ENCODE data around the gene EHF. TPM values are rescaled to one million over a fixed set of nuclear protein-coding genes. Genes with fewer than 3 reads are reported as not detected.

Gene EHF
- under 1 TPM; 0.14 to 0.25 TPM for total RNA-seq

DNA sequence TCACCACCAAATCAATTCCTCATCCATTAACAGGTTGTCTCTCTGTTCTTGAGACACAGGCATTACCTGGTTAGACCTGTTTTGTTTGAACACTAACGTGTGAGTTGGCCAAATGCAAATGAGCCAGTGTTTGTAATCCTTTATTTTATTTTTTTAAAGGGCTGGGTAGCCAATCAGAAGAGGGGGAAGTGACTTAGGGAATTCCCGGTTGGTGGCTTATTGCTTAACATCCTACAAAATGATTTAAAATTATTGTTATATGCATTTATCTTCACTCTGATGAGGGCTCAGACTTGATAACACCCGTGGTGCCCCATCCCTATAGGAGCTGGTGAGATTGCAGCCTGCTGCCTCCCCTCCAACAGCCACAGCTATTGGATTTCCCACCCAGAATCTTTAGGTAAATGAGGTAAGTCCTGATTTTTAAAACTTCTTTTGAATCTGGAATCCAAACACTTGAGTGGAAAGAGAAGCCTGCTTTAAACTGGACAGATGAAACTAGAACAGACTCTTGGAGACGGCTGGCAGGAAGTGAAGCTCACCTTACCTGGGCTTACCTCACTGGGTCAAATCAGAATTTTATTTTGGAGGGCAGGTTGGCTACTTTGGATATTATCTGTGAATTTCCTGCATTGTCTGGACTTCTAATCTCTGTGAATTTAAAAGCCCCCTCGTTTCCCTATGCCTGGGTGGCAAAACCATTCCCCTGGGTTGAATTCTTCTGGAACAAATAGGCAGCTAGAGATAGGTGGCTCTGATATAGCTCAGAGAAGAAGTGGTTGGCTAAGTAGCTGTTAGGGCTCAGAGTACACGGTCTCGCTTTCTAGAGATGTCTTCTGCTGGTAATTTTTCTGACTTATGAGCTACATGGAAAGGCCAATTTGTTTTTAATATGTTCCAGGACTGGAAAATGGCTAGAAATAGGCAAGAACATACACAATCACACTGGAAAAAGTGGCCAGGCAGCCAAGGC is at the start of gene EHF:
Gene EHF, plus strand, starts transcription at position 274 of the 973 bp plus-strand sequence. CDS start 21,538 bp downstream, outside the sequence.
- no peak for ATAC-seq
- H3K27ac Mint-ChIP-seq = no peak within 1 kb of the TSS
- H3K36me3 Mint-ChIP-seq (ENCODE audit: low read depth) = no peaks in the 10 kb centered on the region
- no peak within 1 kb of the TSS for H3K4me3 Mint-ChIP-seq
- peaks cover 4% of the 10 kb centered on the region for H3K4me1 Mint-ChIP-seq
- CTCF ChIA-PET = interaction anchor here (0.5 to 0.6 kb wide), 3 partner anchors 20 to 829 kb away, joined by 3 to 5 read pairs (median 4); no protein-coding TSS in a partner anchor
- POLR2A ChIA-PET = no interaction called here
- intact Hi-C loops (cut with DNase I, micrococcal nuclease) = no loop called here
- no peaks in the 10 kb centered on the region for H3K9me3 Mint-ChIP-seq (ENCODE audit: low read depth)
- no peak for DNase-seq
- peaks cover 21% of the 10 kb centered on the region for H3K27me3 Mint-ChIP-seq

DNA sequence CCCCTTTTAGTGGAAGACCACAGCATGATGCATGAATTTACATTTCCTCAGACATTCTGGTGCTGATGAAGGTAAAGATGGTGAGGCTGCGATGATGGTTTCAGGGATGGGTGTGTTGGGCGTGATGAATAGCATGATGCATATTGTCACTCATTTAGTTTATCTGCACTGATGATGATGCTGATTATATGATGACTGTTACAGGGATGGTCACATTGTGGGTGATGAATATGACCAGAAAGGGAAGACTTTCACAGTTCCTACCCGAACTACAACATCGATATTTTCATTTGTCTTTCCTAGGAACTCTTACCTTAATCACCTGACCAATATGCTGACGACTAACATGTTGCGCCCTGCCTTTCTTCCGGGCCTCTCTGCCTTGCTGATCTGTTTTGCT is 47.4 kb upstream of the EHF start:
- intact Hi-C loops (cut with DNase I, micrococcal nuclease) = loop anchor here in 1 of 2 experiments (5.0 kb wide), 1 partner anchor 829 kb away; no protein-coding TSS in a partner anchor
- no peak overlapping the region for H3K4me3 Mint-ChIP-seq
- ChIA-PET CTCF (interaction anchor here (0.6 kb wide), 1 partner anchor 318 kb away, joined by 3 read pairs; no protein-coding TSS in a partner anchor), POLR2A (no interaction called here)
- H3K9me3 Mint-ChIP-seq (ENCODE audit: low read depth) = no peaks in the 10 kb centered on the region
- H3K4me1 Mint-ChIP-seq = no peaks in the 10 kb centered on the region
- DNase-seq (no peak), ATAC-seq (no peak)
- H3K27ac Mint-ChIP-seq = no peak overlapping the region
- H3K27me3 Mint-ChIP-seq = peaks cover 43% of the 10 kb centered on the region
- no peaks in the 10 kb centered on the region for H3K36me3 Mint-ChIP-seq (ENCODE audit: low read depth)

DNA sequence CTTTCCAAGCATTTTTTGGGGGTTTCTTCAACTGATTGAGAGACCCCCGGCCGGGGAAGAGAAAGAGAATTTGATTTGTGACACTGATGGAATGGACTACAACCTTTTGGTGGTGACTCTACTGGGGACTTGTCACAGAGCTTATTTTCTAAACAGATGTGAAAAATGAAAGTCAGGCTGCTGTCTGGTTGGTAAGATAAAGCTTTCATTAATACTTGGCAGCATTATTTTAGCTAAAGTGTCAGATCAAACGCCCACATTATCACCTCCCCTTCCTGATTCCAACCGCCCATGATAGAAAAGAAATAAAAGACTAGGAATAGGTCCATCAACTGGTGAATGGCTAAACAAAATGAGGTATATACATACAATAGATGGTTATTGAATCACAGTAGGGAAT is 45.6 kb upstream of the EHF start:
- ChIA-PET POLR2A (no interaction called here), CTCF (no interaction called here)
- no peak overlapping the region for H3K4me3 Mint-ChIP-seq
- H3K27me3 Mint-ChIP-seq = peaks cover 43% of the 10 kb centered on the region
- no peaks in the 10 kb centered on the region for H3K36me3 Mint-ChIP-seq (ENCODE audit: low read depth)
- DNase-seq = no peak
- intact Hi-C loops (cut with DNase I, micrococcal nuclease) = no loop called here
- no peak overlapping the region for H3K27ac Mint-ChIP-seq
- no peaks in the 10 kb centered on the region for H3K9me3 Mint-ChIP-seq (ENCODE audit: low read depth)
- no peak for ATAC-seq
- H3K4me1 Mint-ChIP-seq = no peaks in the 10 kb centered on the region

DNA sequence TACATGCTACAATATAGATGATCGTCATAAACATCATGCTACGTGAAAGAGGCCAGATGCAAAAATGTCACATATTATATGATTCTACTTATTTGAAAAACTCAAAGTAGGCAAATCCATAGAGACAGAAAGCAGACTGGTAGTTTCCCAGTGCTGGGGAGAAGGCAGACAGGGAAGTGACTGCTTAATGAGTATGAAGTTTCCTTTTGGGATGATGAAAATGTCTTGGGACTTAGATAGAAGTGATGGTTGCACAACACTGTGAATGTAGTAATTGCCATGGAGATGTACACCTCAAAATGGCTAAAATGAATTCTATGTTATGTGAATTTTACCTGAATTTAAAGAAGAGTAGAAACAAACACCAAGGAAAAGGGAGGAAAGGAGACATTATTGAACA is 45.2 kb upstream of the EHF start:
- intact Hi-C loops (cut with DNase I, micrococcal nuclease) = no loop called here
- peaks cover 42% of the 10 kb centered on the region for H3K27me3 Mint-ChIP-seq
- no peaks in the 10 kb centered on the region for H3K9me3 Mint-ChIP-seq (ENCODE audit: low read depth)
- no peak for DNase-seq
- no peaks in the 10 kb centered on the region for H3K36me3 Mint-ChIP-seq (ENCODE audit: low read depth)
- POLR2A ChIA-PET = no interaction called here
- no peak overlapping the region for H3K27ac Mint-ChIP-seq
- H3K4me3 Mint-ChIP-seq = no peak overlapping the region
- ATAC-seq = no peak
- no peaks in the 10 kb centered on the region for H3K4me1 Mint-ChIP-seq
- CTCF ChIA-PET = no interaction called here

DNA sequence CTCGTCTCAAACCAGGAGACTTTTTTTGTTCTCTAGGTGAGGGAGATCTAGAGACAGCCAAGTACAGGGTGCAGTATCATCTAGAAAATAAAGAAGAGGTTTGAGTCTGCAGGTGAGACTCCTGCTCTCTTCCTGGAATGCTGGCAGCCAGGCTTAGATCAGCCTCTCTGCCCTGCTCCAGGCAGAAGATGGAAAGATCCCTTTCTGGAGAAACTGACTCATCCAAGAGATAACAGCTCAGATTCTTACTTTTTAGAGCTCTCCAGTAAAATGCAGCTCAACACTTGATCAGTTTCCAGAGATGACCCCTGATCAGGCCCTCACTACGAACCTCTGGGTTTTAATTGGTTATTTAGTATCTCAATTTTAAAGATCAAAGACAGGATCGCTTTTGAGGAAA is 44.6 kb upstream of the EHF start:
- ChIA-PET POLR2A (no interaction called here), CTCF (interaction anchor here (0.7 kb wide), 1 partner anchor 10 kb away, joined by 3 read pairs; no protein-coding TSS in a partner anchor)
- Mint-ChIP-seq H3K4me1 (no peaks in the 10 kb centered on the region), H3K9me3 (ENCODE audit: low read depth) (no peaks in the 10 kb centered on the region), H3K36me3 (ENCODE audit: low read depth) (no peaks in the 10 kb centered on the region), H3K27ac (no peak overlapping the region), H3K27me3 (peaks cover 44% of the 10 kb centered on the region), H3K4me3 (no peak overlapping the region)
- ATAC-seq = no peak
- DNase-seq = no peak
- intact Hi-C loops (cut with DNase I, micrococcal nuclease) = no loop called here

DNA sequence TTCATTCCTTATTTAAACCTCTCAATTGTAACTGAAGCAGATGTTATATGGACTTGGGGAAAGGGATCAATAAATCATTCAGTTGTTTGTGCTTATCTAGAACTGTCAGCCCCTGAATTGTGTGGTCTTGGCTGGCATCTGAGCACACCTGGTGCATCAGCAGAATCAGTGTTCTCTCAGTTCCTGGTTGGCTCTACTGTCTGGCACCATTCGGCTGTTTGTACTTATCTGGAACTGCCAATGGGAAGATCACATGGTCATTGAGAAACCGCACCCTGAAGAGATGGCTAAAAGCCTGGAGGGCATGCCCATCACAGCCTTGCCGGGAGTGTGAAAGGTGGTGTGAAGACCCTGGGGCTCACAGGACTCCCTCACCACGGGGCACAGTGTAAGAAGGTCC is 37.1 kb upstream of the EHF start:
- DNase-seq (no peak), ATAC-seq (no peak)
- peaks cover 4% of the 10 kb centered on the region for H3K4me1 Mint-ChIP-seq
- no peak overlapping the region for H3K4me3 Mint-ChIP-seq
- intact Hi-C loops (cut with DNase I, micrococcal nuclease) = loop anchor here in 1 of 2 experiments (10.0 kb wide), 1 partner anchor 811 kb away; no protein-coding TSS in a partner anchor
- peaks cover 39% of the 10 kb centered on the region for H3K27me3 Mint-ChIP-seq
- POLR2A ChIA-PET = no interaction called here
- no peaks in the 10 kb centered on the region for H3K9me3 Mint-ChIP-seq (ENCODE audit: low read depth)
- no peaks in the 10 kb centered on the region for H3K36me3 Mint-ChIP-seq (ENCODE audit: low read depth)
- H3K27ac Mint-ChIP-seq = no peak overlapping the region
- CTCF ChIA-PET = no interaction called here

DNA sequence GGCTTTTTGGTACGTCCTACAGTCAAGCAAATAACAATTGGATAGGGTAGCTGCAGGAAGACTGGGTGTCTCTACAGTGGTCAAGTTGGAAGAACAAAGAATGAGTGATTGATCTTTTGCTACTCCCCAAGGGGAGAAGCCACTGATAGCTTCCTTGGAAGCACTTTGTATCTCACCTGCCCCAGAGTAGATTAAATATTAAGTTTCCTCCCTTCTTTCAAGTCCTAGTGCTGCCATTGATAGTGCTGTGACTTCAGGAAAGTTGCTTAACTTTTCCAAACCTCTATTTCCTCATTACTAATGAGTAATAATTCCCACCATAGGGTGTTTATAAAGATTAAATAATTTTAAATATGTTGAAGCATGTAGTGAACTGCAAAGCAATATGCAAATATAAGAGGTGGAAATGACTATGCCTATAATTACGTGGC is 35.6 kb upstream of the EHF start:
- no peaks in the 10 kb centered on the region for H3K36me3 Mint-ChIP-seq (ENCODE audit: low read depth)
- H3K27me3 Mint-ChIP-seq = peaks cover 33% of the 10 kb centered on the region
- H3K27ac Mint-ChIP-seq = no peak overlapping the region
- H3K9me3 Mint-ChIP-seq (ENCODE audit: low read depth) = no peaks in the 10 kb centered on the region
- ChIA-PET CTCF (interaction anchor here (0.6 to 3.4 kb wide), 23 partner anchors 9 to 827 kb away, joined by 3 to 31 read pairs (median 4); no protein-coding TSS in a partner anchor), POLR2A (interaction anchor here (0.5 kb wide), 1 partner anchor 936 kb away, joined by 4 read pairs; no protein-coding TSS in a partner anchor)
- intact Hi-C loops (cut with DNase I, micrococcal nuclease) = loop anchor here (1.0 to 10.0 kb wide), 4 partner anchors 67 to 900 kb away; no protein-coding TSS in a partner anchor
- H3K4me1 Mint-ChIP-seq = peaks cover 4% of the 10 kb centered on the region
- no peak for DNase-seq
- H3K4me3 Mint-ChIP-seq = no peak overlapping the region
- no peak for ATAC-seq

DNA sequence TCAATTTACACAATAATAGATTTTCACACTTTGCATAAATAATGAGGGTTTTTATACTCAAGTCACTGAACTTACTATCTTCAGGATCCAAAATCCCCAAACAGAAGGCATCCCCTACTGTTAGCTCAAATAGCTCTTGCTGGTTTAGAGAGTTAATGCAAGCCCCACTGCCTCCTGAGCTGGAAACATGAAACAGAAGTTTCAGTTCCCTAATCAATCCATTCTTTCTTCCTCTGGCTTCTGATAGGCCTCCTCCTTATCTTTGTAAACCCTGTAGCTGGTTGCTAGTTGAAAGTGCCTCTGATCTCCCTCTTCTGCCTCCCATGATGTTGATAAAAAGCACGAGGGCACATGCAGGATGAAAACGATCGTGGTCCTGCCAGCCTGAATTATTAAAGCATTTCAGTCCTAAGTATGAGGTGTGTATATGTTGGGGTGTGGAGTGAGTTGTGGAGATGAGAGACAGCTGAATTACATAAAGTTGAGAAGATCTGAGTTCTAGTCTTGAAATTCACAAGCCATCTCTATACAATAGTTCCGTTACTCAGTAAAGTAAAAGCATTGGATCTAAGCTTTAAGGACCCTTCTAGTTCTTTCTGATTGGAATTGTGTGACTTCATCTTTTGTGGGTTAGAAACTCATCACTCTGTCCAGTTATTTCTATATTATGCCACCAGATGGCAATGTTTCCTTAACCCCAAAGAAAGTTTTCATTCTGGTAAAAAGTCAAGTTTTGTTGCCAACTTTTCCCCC is 35.0 kb upstream of the EHF start:
- peaks cover 4% of the 10 kb centered on the region for H3K4me1 Mint-ChIP-seq
- no peaks in the 10 kb centered on the region for H3K9me3 Mint-ChIP-seq (ENCODE audit: low read depth)
- DNase-seq (no peak), ATAC-seq (no peak)
- H3K36me3 Mint-ChIP-seq (ENCODE audit: low read depth) = no peaks in the 10 kb centered on the region
- CTCF ChIA-PET = interaction anchor here (0.5 to 3.4 kb wide), 31 partner anchors 8 to 827 kb away, joined by 3 to 31 read pairs (median 4); no protein-coding TSS in a partner anchor
- H3K27ac Mint-ChIP-seq = no peak overlapping the region
- POLR2A ChIA-PET = interaction anchor here (0.5 kb wide), 1 partner anchor 937 kb away, joined by 4 read pairs; no protein-coding TSS in a partner anchor
- intact Hi-C loops (cut with DNase I, micrococcal nuclease) = loop anchor here (1.0 to 10.0 kb wide), 5 partner anchors 66 to 899 kb away; no protein-coding TSS in a partner anchor
- H3K4me3 Mint-ChIP-seq = no peak overlapping the region
- H3K27me3 Mint-ChIP-seq = peaks cover 30% of the 10 kb centered on the region

DNA sequence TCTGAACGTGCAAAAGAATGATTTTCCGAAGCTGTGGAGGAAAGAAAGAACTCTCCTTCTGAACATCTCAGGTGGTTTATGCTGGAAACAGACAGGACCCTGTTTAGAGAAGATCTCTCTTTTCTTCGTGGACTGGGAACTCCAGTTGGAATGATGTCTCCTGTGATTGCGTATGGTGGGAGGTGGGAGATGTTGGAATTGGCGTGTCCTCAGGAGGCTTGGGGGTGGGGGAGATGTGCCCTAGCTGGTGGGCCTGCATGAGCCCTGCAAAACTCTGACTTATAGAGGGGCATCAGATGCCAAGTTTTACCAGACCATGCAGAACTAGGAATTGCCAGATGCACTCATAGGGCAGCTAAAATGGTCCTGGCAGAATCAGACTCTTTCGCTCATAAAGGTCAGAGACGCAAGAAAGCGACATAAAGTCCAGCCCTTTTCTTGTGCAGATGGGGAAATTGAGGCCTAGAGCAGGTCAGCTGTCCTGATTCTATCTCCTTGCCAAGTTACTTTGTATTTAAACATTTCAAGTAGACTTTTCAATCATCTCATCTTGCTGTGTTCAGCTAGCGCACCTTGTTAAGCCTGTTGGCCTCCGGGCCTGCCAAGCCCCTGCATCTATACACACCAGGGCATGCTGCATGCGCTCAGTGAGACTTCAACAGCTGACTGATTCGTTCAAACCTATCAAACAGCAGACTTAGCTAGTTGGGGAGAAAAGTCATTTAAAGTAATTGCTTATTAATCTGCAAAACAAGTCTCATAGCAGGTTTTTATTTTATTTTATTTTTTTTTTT is 34.2 kb upstream of the EHF start:
- H3K4me3 Mint-ChIP-seq = no peak overlapping the region
- ATAC-seq (no peak), DNase-seq (no peak)
- no peak overlapping the region for H3K27ac Mint-ChIP-seq
- ChIA-PET POLR2A (no interaction called here), CTCF (interaction anchor here (0.5 to 3.4 kb wide), 31 partner anchors 9 to 817 kb away, joined by 3 to 31 read pairs (median 4); no protein-coding TSS in a partner anchor)
- H3K4me1 Mint-ChIP-seq = peaks cover 4% of the 10 kb centered on the region
- no peaks in the 10 kb centered on the region for H3K36me3 Mint-ChIP-seq (ENCODE audit: low read depth)
- H3K9me3 Mint-ChIP-seq (ENCODE audit: low read depth) = no peaks in the 10 kb centered on the region
- peaks cover 31% of the 10 kb centered on the region for H3K27me3 Mint-ChIP-seq
- intact Hi-C loops (cut with DNase I, micrococcal nuclease) = loop anchor here (1.0 to 10.0 kb wide), 4 partner anchors 66 to 808 kb away; no protein-coding TSS in a partner anchor

DNA sequence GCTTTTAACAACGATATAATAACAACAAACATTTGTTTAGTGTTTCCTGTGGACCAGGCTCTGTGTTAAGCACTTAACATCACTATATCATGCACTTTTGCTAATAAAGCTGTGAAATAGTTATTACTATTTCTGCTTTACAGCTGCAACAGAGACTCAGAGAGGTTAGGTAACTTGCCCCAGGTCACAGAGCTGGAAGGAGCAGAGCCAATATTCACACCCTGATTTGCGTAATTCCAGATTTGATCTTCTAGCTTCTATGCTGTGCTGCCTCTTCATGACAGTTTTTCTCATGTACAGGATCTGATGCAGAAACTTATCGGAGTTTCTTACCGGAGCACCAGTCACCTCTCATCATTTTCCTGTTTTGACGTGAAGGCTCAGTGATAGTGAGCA is 33.6 kb upstream of the EHF start:
- H3K27me3 Mint-ChIP-seq = peaks cover 27% of the 10 kb centered on the region
- DNase-seq (no peak), ATAC-seq (no peak)
- ChIA-PET CTCF (interaction anchor here (0.6 to 3.4 kb wide), 19 partner anchors 9 to 817 kb away, joined by 3 to 31 read pairs (median 4); no protein-coding TSS in a partner anchor), POLR2A (no interaction called here)
- H3K27ac Mint-ChIP-seq = no peak overlapping the region
- intact Hi-C loops (cut with DNase I, micrococcal nuclease) = loop anchor here in 1 of 2 experiments (5.0 to 10.0 kb wide), 2 partner anchors 65 to 808 kb away; no protein-coding TSS in a partner anchor
- no peak overlapping the region for H3K4me3 Mint-ChIP-seq
- no peaks in the 10 kb centered on the region for H3K36me3 Mint-ChIP-seq (ENCODE audit: low read depth)
- H3K9me3 Mint-ChIP-seq (ENCODE audit: low read depth) = no peaks in the 10 kb centered on the region
- H3K4me1 Mint-ChIP-seq = peaks cover 4% of the 10 kb centered on the region
